GM13976 (cell line): ENCODE data around the gene PGGT1B.

ENCODE experiments used
- DNase-seq: peaks from one replicate; pipeline ENCODE4 v3.0.0; 2012; ENCODE audit warnings: low spot score
- CTCF ChIP-seq: IDR thresholded peaks from 2 replicates; pipeline ENCODE4 v1.5.1; 2012; ENCODE audit warnings: borderline replicate concordance, mild to moderate bottlenecking; ENCODE audit not compliant: insufficient read depth; ENCODE audit errors: extremely low read depth, missing control alignments, control extremely low read depth
- in situ Hi-C: fragments of 300-500 bp; cut with MboI; formaldehyde crosslinking; loops from one replicate; pipeline ENCODE4 v1.12.0; 2022; ENCODE audit warnings: low sequenced_read_pairs, mixed read lengths, inconsistent platforms; ENCODE audit not compliant: unreplicated experiment

Gene PGGT1B

GRCh38 chr5:115241881-115242642 lies 20.6 kb downstream of the PGGT1B start:
- DNase-seq = no peak
- TF ChIP-seq CTCF = no peak
- in situ Hi-C loops = loop anchor here (10.0 kb wide), 1 partner anchor 147 kb away; no protein-coding TSS in a partner anchor

GRCh38 chr5:115237066-115237465 lies 25.6 kb downstream of the PGGT1B start:
- DNase-seq = no peak
- in situ Hi-C loops = no loop called here
- TF ChIP-seq CTCF = no peak

- in situ Hi-C loops = no loop called here
These were observed 26.1 kb downstream of the PGGT1B start for GRCh38 chr5:115236599-115236998.

GRCh38 chr5:115231598-115231997 lies 31.1 kb downstream of the PGGT1B start:
- no peak for DNase-seq
- TF ChIP-seq CTCF = no peak
- in situ Hi-C loops = no loop called here

More at GRCh38 chr5:115236599-115236998, 26.1 kb downstream of the PGGT1B start:
- TF ChIP-seq CTCF = no peak
- no peak for DNase-seq

GRCh38 chr5:115229606-115230005 lies 33.1 kb downstream of the PGGT1B start:
- in situ Hi-C loops = no loop called here
- no peak for TF ChIP-seq CTCF
- DNase-seq = no peak

GRCh38 chr5:115227281-115227680 lies 35.4 kb downstream of the PGGT1B start:
- no peak for TF ChIP-seq CTCF
- DNase-seq = no peak
- in situ Hi-C loops = no loop called here
